GM19023 (cell line): Measurements from ENCODE around the gene TRIM54.
A peak's percentile ranks its signal among the peaks of the same experiment; 100 is the strongest.

Source experiments
- ATAC-seq: cut with Tn5 transposase; IDR thresholded peaks from one replicate; pipeline ENCODE4 v1.9.1; 2021; ENCODE audit warnings: mild to moderate bottlenecking, moderate library complexity; ENCODE audit not compliant: unreplicated experiment

Gene TRIM54

GRCh38 chr2:27353762-27354596 lies 71.8 kb downstream of the TRIM54 start:
- ATAC-seq: no peak

- ATAC-seq: no peak
These were observed 72.3 kb downstream of the TRIM54 start for GRCh38 chr2:27354597-27354927.

- peak; percentile 31 for ATAC-seq
These were observed 73.8 kb downstream of the TRIM54 start for GRCh38 chr2:27356056-27356381.

GRCh38 chr2:27356382-27357181 lies 74.4 kb downstream of the TRIM54 start, which contains the start of gene GTF3C2:
TSS of gene GTF3C2 (minus strand) at chr2:27356764. CDS start at chr2:27343554, 13,210 bp downstream.
- peak; percentile 80 for ATAC-seq
